HepG2 (cell line): ENCODE measurements around the gene UTP20. TPM values are rescaled to one million over a fixed set of nuclear protein-coding genes. Genes with fewer than 3 reads are reported as not detected.
A peak's percentile ranks its signal among the peaks of the same experiment; 100 is the strongest.
"Not testable (repeated sequence)": the region's sequence is repeated elsewhere in the genome, so short reads cannot be mapped to it uniquely, and the experiment has no call there.

Experiments used
- ATAC-seq: fragments of 200-7000 bp; cut with Tn5 transposase; 3 replicates; pipeline ENCODE4 v1.9.1; 2020; ENCODE audit warnings: mild to moderate bottlenecking, moderate library complexity
- BruUV-seq: library from RNA; stranded (reverse); fragments of 400-500 nt; replicated peaks from 2 replicates; lab custom pipeline; 2021; lab: Mats Ljungman, UMichigan
- CTCF ChIA-PET: fragments of 300-600 bp; formaldehyde crosslinking; extraction: SDS; loops from one replicate; lab custom pipeline; 2021; ENCODE audit warnings: low total read pairs, inconsistent platforms, low intra/inter-chr PET ratio; lab: Yijun Ruan, JAX
- POLR2A ChIA-PET: fragments of 350-600 bp; sonication (Branson Sonifier 250); formaldehyde crosslinking; loops from one replicate; lab custom pipeline; 2020; ENCODE audit warnings: antibody characterized with exemption, inconsistent platforms; lab: Yijun Ruan, JAX
- DNase-seq: peaks from one replicate; pipeline ENCODE4 v3.0.0-alpha.2; 2015; ENCODE audit warnings: low spot score
- FAIRE-seq: peaks from 3 replicates; lab custom pipeline; 2011; peaks lifted over from hg19 to GRCh38; lab: Jason Lieb, UNC
- H2AFZ ChIP-seq: one replicate; pipeline ENCODE4 v1.6.1; 2011; ENCODE audit warnings: low read length, inconsistent platforms
- H3K27ac ChIP-seq: fragments of 300-600 bp; 3 replicates; pipeline ENCODE4 v1.8.0; 2011; ENCODE audit warnings: mixed run types, mild to moderate bottlenecking, mixed read lengths, low read length, inconsistent platforms; ENCODE audit not compliant: insufficient read depth; ENCODE audit errors: extremely low read length
- H3K27me3 ChIP-seq, 2 experiments: fragments of 200-600 bp in 1 of 2; 2 replicates in 1 of 2; 3 replicates in 1 of 2; pipeline versions ENCODE4 v1.6.0 to v1.8.0; 2011; ENCODE audit warnings: low read length in 2 of 2, mild to moderate bottlenecking in 2 of 2, moderate library complexity in 2 of 2, inconsistent platforms in 1 of 2; ENCODE audit not compliant: insufficient read depth in 2 of 2, control insufficient read depth in 1 of 2
- H3K36me3 ChIP-seq, 2 experiments: fragments of 200-600 bp in 1 of 2; replicated peaks in 1 of 2; 2 replicates in 1 of 2; 3 replicates in 1 of 2; pipeline versions ENCODE4 v1.5.1 to v1.8.0; 2011; ENCODE audit warnings: low read length in 2 of 2, inconsistent platforms in 1 of 2; ENCODE audit not compliant: insufficient read depth in 2 of 2, control insufficient read depth in 1 of 2
- H3K4me1 ChIP-seq: 2 replicates; pipeline ENCODE4 v1.5.1; 2012; ENCODE audit warnings: low read length, inconsistent platforms; ENCODE audit not compliant: insufficient read depth
- H3K4me2 ChIP-seq: 2 replicates; pipeline ENCODE4 v1.6.0; 2011; ENCODE audit warnings: low read depth, low read length, inconsistent platforms
- H3K4me3 ChIP-seq, 3 experiments: fragments of 200-600 bp in 1 of 3; sonication (generic), shearing (Covaris generic) in 1 of 3; replicated peaks in 1 of 3; 2 replicates each; pipeline ENCODE4 v1.5.1; 2011 to 2016; ENCODE audit warnings: low read length in 3 of 3, inconsistent platforms in 2 of 3, low read depth in 2 of 3, mild to moderate bottlenecking in 2 of 3, control low read depth in 1 of 3, mixed read lengths in 1 of 3; ENCODE audit not compliant: insufficient read depth in 1 of 3
- H3K79me2 ChIP-seq: one replicate; pipeline ENCODE4 v1.6.1; 2011; ENCODE audit warnings: low read length, inconsistent platforms; ENCODE audit not compliant: insufficient read depth
- H3K9ac ChIP-seq: 2 replicates; pipeline ENCODE4 v1.6.0; 2011; ENCODE audit warnings: mild to moderate bottlenecking, low read depth, low read length, inconsistent platforms; ENCODE audit not compliant: insufficient read depth
- H3K9me3 ChIP-seq: 2 replicates; pipeline ENCODE4 v1.5.1; 2012; ENCODE audit warnings: mild to moderate bottlenecking, low read length
- H4K20me1 ChIP-seq: 2 replicates; pipeline ENCODE4 v1.6.0; 2011; ENCODE audit warnings: inconsistent platforms, mild to moderate bottlenecking, low read length, moderate library complexity; ENCODE audit not compliant: insufficient read depth
- CEBPB ChIP-seq: IDR thresholded peaks from 2 replicates; pipeline ENCODE4 v1.6.1; 2011; ENCODE audit warnings: low read depth, low read length, improper control_type of control experiment, borderline replicate concordance
- FOSL2 ChIP-seq: sonication (generic); formaldehyde crosslinking; IDR thresholded peaks from 2 replicates; pipeline ENCODE4 v1.4.0; 2020; ENCODE audit warnings: missing genetic modification reagents
- ZMAT3 ChIP-seq: sonication (generic); formaldehyde crosslinking; conservative IDR thresholded peaks from 2 replicates; pipeline ENCODE4 v1.7.0; 2021; ENCODE audit warnings: missing genetic modification reagents
- ZUFSP ChIP-seq: sonication (generic); formaldehyde crosslinking; IDR thresholded peaks from 2 replicates; pipeline ENCODE4 v1.9.0; 2021; ENCODE audit warnings: missing genetic modification reagents, mild to moderate bottlenecking, borderline replicate concordance
- WGBS: methylation state at CpG from one replicate; pipeline ENCODE4 v1.1.6; 2017; ENCODE audit warnings: low lambda C conversion rate; 5-methylcytosine and 5-hydroxymethylcytosine counted together
- in situ Hi-C: cut with HindIII; loops from 2 replicates; pipeline ENCODE4 v1.10.0; 2017; ENCODE audit warnings: low pct_unique_long_range_greater_than_20kb; ENCODE audit not compliant: extremely low pct_ligation_motif_present
- intact Hi-C: fragments of 100-400 bp; cut with micrococcal nuclease; formaldehyde crosslinking; loops from one replicate; pipeline ENCODE4 v1.10.0; 2022; ENCODE audit not compliant: unreplicated experiment
- polyA plus RNA-seq, 8 experiments: library from polyadenylated mRNA; depleted of rRNA in 3 of 8; stranded (reverse) in 7 of 8; unstranded in 1 of 8; fragments of >200 nt; fragmentation: Illumina TruSeq in 4 of 8; extraction: Trizol in 4 of 8; gene quantifications; 2 replicates each; pipeline versions ENCODE4 v1.2.1 to v1.2.3, GENCODE V29; 2011 to 2016; ENCODE audit warnings: low read depth in 4 of 8, missing spikeins in 1 of 8, mixed read lengths in 1 of 8; ENCODE audit not compliant: insufficient read depth in 1 of 8
- total RNA-seq, 5 experiments: library from RNA; depleted of rRNA; stranded (reverse); fragments of >200 nt; fragmentation: Illumina TruSeq; extraction: Trizol; gene quantifications; 2 replicates each; pipeline ENCODE4 v1.2.3, GENCODE V29; 2016; ENCODE audit warnings: low read depth in 1 of 5

The UTP20 gene
- total and polyA plus RNA-seq, 2 of the 13 experiments (the other 11 are each of a cell fraction or from before 2014, with no cell fraction given): 9.0 to 38.5 TPM

GRCh38 chr12:101407436-101408345 lies 127.8 kb downstream of the UTP20 start, which contains the start of gene ARL1 (continued):
- no peak for TF ChIP-seq ZUFSP (CRISPR knock-in tag)
- no peak for TF ChIP-seq CEBPB
- TF ChIP-seq ZMAT3 (CRISPR knock-in tag): peak; percentile 50

GRCh38 chr12:101410169-101410568 lies 130.3 kb downstream of the UTP20 start:
- H3K4me2 ChIP-seq, DNase-seq, H3K27ac ChIP-seq, H2AFZ ChIP-seq, H3K9me3 ChIP-seq, H3K27me3 ChIP-seq, H3K4me3 ChIP-seq, ATAC-seq, BruUV-seq, H3K9ac ChIP-seq, CTCF ChIA-PET, H3K36me3 ChIP-seq, H4K20me1 ChIP-seq, FAIRE-seq: not testable (repeated sequence)
- 54% methylated on average over 8 of the region's 8 CpGs for WGBS
- Histone ChIP-seq H3K4me1 (peaks cover 21% of the 10 kb centered on the region), H3K79me2 (peaks cover 24% of the 10 kb centered on the region)
- POLR2A ChIA-PET: interaction anchor here (1.4 kb wide), 1 partner anchor 420 kb away, joined by 4 read pairs; the partner anchor contains the start of gene GNPTAB
- TF ChIP-seq FOSL2: peak; percentile 38; the same call in 1 of the 2 replicates
- in situ Hi-C loops: loop anchor here (10.0 to 25.0 kb wide), 2 partner anchors 352 to 425 kb away; partner anchors contain the start of gene GNPTAB
- intact Hi-C loops: loop anchor here (5.0 kb wide), 1 partner anchor 347 kb away; no protein-coding TSS in a partner anchor
